ENCODE data around the gene KDM4C.

KDM4C gene

GRCh38 chr9:7115606-7116005 is 357.8 kb downstream of the KDM4C start:
- DNase-seq, result no peak

GRCh38 chr9:7117676-7118561 is 360.1 kb downstream of the KDM4C start:
- DNase-seq, result no peak

GRCh38 chr9:7118633-7119032 is 360.9 kb downstream of the KDM4C start:
- DNase-seq, result no peak

GRCh38 chr9:7119612-7120011 is 361.8 kb downstream of the KDM4C start:
- DNase-seq, result no peak

- DNase-seq, result no peak
Measured at GRCh38 chr9:7121055-7121454, 363.3 kb downstream of the KDM4C start.

- no peak for DNase-seq
Measured at GRCh38 chr9:7121664-7122063, 363.9 kb downstream of the KDM4C start.

- DNase-seq, result no peak
Measured at GRCh38 chr9:7123743-7124142, 366.0 kb downstream of the KDM4C start.

GRCh38 chr9:7125231-7125630 is 367.5 kb downstream of the KDM4C start:
- DNase-seq, result no peak

GRCh38 chr9:7129391-7129790 is 371.6 kb downstream of the KDM4C start:
- DNase-seq, result no peak

GRCh38 chr9:7130266-7130820 is 372.6 kb downstream of the KDM4C start:
- DNase-seq, result no peak

- DNase-seq, result no peak
Measured at GRCh38 chr9:7132605-7133004, 374.8 kb downstream of the KDM4C start.

GRCh38 chr9:7135735-7136134 is 378.0 kb downstream of the KDM4C start:
- no peak for DNase-seq

- DNase-seq, result no peak
Measured at GRCh38 chr9:7137040-7137439, 379.3 kb downstream of the KDM4C start.

GRCh38 chr9:7137571-7137970 is 379.8 kb downstream of the KDM4C start:
- no peak for DNase-seq

GRCh38 chr9:7139886-7140285 is 382.1 kb downstream of the KDM4C start:
- no peak for DNase-seq

- DNase-seq, result no peak
Measured at GRCh38 chr9:7140401-7140800, 382.6 kb downstream of the KDM4C start.

GRCh38 chr9:7143645-7144200 is 385.9 kb downstream of the KDM4C start:
- no peak for DNase-seq

- no peak for DNase-seq
Measured at GRCh38 chr9:7144265-7145046, 386.7 kb downstream of the KDM4C start.

GRCh38 chr9:7145361-7146069 is 387.7 kb downstream of the KDM4C start:
- no peak for DNase-seq

- DNase-seq, result no peak
Measured at GRCh38 chr9:7146582-7146981, 388.8 kb downstream of the KDM4C start.

- DNase-seq, result no peak
Measured at GRCh38 chr9:7147121-7148090, 389.6 kb downstream of the KDM4C start.

Measured in activated CD4-positive, alpha-beta T cell treated with anti-CD3 and anti-CD28 coated beads, Interleukin-2, amount 50 U/mL, for 48 hours (primary cell).